TTC549 (cell line): ENCODE results near the gene FCRL4.
"Not testable (repeated sequence)": the region's sequence is repeated elsewhere in the genome, so short reads cannot be mapped to it uniquely, and the experiment has no call there.

Experiments
- FAIRE-seq: peaks from 2 replicates; lab custom pipeline; 2012; peaks lifted over from hg19 to GRCh38; lab: Jason Lieb, UNC

Gene FCRL4

GRCh38 chr1:157551694-157552693 lies 45.9 kb downstream of the FCRL4 start, which contains the start of gene FCRL5:
FCRL5 (minus strand) TSS chr1:157552515; CDS start chr1:157552362, 153 bp downstream.
- FAIRE-seq = no peak

GRCh38 chr1:157548081-157548480 lies 49.8 kb downstream of the FCRL4 start:
- FAIRE-seq = not testable (repeated sequence)

- FAIRE-seq = no peak
Observed at GRCh38 chr1:157542676-157543075, 55.2 kb downstream of the FCRL4 start.

DNA sequence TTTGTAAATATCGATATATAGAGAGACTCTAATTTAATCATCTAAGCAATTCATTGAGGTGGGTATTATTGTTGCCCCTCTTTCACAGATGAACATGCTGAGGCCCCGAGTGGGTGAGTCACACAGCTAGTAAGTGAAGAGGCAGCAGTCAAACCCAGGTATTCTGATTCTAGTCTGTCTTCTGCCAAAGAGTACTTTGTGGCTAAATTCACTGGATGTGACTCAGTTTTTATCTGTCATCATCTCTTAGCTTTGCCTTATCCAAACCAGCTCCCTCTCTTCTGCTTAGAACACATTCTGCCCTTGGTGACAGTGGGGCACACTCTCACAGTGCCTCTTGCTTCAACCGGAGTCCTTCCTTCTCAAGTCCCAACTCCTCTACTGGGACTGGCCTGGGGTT lies 57.0 kb downstream of the FCRL4 start:
- FAIRE-seq = no peak

DNA sequence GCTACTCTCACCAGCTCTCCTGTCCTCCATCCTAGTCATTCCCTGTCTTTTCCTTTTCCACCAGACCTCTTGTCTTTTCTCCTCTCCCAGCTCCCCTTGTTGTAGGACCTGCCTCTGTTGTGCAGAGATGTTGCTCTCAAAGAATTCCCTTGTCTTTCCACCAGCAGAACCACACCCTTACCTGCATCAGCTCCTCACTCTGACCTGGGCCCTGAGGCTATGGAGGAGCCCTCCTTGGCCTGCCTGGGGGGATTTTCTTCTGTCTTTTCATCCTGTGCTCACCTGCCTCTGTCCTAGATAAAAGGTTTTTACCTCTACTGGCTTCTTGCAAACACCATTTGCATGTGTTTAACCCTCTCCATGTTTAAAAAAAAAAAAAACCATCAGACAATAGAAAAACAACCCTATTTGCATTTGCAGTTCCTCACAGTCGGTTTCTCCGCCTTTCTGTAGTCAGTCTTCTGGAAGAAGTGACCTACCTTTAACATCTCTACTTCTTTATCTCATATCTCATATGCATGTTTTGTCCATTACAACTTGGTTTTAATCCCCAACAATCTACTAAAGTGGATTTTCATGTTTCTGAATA lies 57.6 kb downstream of the FCRL4 start:
- FAIRE-seq = no peak

- FAIRE-seq = no peak
Observed at GRCh38 chr1:157539568-157539967, 58.3 kb downstream of the FCRL4 start.

DNA sequence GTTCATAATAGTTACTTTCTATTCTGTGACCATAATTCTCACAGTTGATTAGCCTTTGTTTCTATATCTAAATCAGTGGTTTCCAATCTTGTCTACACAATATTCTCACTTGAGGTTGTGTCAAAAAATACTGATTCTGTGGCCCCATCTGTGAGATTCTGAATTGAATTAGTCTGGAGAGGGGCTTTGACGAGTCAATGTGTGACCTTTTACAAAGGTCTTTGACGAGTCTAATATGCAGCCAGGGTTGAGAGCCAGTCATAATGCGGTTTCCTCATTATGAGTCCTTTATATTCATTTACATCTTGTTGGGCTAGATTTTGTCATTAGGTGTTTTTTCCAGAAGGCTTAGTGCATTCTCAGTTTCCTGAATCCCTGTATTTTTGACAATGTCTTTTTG lies 65.3 kb downstream of the FCRL4 start:
- FAIRE-seq = no peak

DNA sequence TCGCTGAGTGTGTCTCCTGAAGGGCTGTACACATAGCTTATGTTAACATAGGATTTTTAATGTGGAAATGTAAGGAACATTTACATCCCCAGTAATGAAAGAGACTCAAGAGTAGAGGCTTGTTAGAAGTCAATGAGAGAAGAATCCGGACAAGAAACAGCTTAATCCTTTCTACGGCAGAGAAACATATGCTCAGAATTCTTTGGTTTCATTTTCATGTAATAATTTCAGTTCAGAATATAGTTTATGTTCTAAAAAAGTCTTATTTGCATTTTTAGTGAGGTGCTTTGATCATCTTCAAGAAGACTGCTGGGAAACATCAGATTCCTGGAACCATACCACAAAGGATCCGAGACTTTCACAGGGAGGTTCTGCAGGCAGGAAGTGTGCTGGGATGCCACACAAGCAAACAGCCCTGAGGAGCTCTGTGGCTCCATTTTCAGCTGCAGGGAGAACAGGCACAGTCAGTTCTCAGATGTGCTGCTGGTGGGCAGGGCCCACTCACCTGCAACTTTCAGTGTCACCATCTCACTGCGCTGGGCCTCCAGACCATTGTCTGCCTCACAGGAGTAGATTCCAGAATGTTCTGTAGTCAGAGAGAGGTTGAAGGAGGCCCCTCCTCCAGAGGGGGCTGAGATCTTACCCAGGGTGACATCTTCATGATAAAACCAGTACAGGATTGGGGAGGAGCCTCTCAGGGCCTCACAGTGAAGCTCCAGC lies 74.0 kb downstream of the FCRL4 start:
- no peak for FAIRE-seq
